ENCODE data around the gene ZNF536. TPM values are rescaled to one million over a fixed set of nuclear protein-coding genes. Genes with fewer than 3 reads are reported as not detected.

Gene ZNF536
- total and polyA plus RNA-seq, 2 of the 4 experiments (the other 2 are of a cell fraction), result not detected

DNA sequence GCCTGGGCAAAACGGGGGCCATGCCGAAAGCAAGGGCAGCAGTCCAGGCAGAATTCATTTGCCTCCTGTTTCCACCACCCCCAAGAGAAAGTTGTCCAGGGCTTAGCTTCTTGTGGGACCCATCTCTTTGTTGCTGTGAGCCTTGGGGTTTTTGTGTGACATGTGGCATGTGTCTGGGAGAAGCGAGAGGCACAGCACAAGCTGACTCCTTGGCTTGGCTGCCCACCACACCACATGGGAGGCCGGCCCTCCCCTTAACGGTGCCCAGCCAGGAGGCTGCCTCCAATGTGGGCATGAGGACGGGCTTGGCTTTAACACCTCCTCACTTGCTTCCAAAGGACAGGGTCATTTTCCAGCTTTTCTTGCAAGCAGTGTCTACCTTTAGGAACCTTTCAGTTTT is 81.6 kb downstream of the ZNF536 start:
- no peak overlapping the region for H3K27ac ChIP-seq (ENCODE audit: insufficient read depth, low read length)
- H3K23ac ChIP-seq (ENCODE audit: low read depth, low read length), result no peak overlapping the region
- no peaks in the 10 kb centered on the region for H4K20me1 ChIP-seq (ENCODE audit: insufficient read depth, low read length)
- no peak overlapping the region for H2BK20ac ChIP-seq (ENCODE audit: low read depth, low read length)
- no peak overlapping the region for H4K91ac ChIP-seq (ENCODE audit: insufficient read depth, low read depth, low read length)
- H3K9me1 ChIP-seq (ENCODE audit: insufficient read depth, low read length), result no peaks in the 10 kb centered on the region
- H4K8ac ChIP-seq (ENCODE audit: low read depth in 2 of 2, low read length in 2 of 2), result no peak overlapping the region
- no peak for ATAC-seq (ENCODE audit: low read depth)
- no peaks in the 10 kb centered on the region for H3K4me1 ChIP-seq (ENCODE audit: control insufficient read depth, insufficient read depth, low read length)
- H3K4me2 ChIP-seq (ENCODE audit: low read depth, low read length), result no peak overlapping the region
- H3K27me3 ChIP-seq (ENCODE audit: control insufficient read depth, insufficient read depth, low read length), result no peaks in the 10 kb centered on the region
- no peak overlapping the region for H3K9ac ChIP-seq (ENCODE audit: low read depth, low read length)
- intact Hi-C loops (cut with micrococcal nuclease), result no loop called here
- no peaks in the 10 kb centered on the region for H3K79me1 ChIP-seq (ENCODE audit: low read depth in 1 of 2, low read length in 2 of 2)
- in situ Hi-C loops (cut with MboI; ENCODE audit: low sequenced_read_pairs), result no loop called here
- H3K9me3 ChIP-seq (ENCODE audit: control insufficient read depth, insufficient read depth, low read length), result peaks cover 18% of the 10 kb centered on the region
- ChIA-PET POLR2A (ENCODE audit: unreplicated experiment) (no interaction called here), CTCF (no interaction called here)
- H3K18ac ChIP-seq (ENCODE audit: low read depth, low read length), result no peak overlapping the region
- no peak for TF ChIP-seq MAZ (IDR thresholded peaks at IDR 0.05; ENCODE audit: borderline replicate concordance, low read depth, low read length)
- TF ChIP-seq CHD1 (IDR thresholded peaks at IDR 0.05; ENCODE audit: low read depth, low read length), result no peak
- no peak for TF ChIP-seq BHLHE40 (IDR thresholded peaks at IDR 0.05; ENCODE audit: low read depth, low read length)
- no peak for TF ChIP-seq SMC3 (IDR thresholded peaks at IDR 0.05; ENCODE audit: low read depth, low read length)
- TF ChIP-seq NFE2L2 (IDR thresholded peaks at IDR 0.05; ENCODE audit: low read depth, low read length), result no peak
- no peak for TF ChIP-seq MAFK (IDR thresholded peaks at IDR 0.05; ENCODE audit: low read depth, low read length)
- TF ChIP-seq RCOR1 (IDR thresholded peaks at IDR 0.05; ENCODE audit: insufficient replicate concordance, low read length), result no peak
- TF ChIP-seq FOS (IDR thresholded peaks at IDR 0.05; ENCODE audit: low read depth, low read length), result no peak
- TF ChIP-seq, protein P1, sequence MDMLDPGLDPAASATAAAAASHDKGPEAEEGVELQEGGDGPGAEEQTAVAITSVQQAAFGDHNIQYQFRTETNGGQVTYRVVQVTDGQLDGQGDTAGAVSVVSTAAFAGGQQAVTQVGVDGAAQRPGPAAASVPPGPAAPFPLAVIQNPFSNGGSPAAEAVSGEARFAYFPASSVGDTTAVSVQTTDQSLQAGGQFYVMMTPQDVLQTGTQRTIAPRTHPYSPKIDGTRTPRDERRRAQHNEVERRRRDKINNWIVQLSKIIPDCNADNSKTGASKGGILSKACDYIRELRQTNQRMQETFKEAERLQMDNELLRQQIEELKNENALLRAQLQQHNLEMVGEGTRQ (IDR thresholded peaks at IDR 0.05; ENCODE audit: low read depth, low read length), result no peak
- TF ChIP-seq, protein P2, sequence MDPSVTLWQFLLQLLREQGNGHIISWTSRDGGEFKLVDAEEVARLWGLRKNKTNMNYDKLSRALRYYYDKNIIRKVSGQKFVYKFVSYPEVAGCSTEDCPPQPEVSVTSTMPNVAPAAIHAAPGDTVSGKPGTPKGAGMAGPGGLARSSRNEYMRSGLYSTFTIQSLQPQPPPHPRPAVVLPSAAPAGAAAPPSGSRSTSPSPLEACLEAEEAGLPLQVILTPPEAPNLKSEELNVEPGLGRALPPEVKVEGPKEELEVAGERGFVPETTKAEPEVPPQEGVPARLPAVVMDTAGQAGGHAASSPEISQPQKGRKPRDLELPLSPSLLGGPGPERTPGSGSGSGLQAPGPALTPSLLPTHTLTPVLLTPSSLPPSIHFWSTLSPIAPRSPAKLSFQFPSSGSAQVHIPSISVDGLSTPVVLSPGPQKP (IDR thresholded peaks at IDR 0.05; ENCODE audit: borderline replicate concordance, low read depth, low read length), result no peak
- H2BK120ac ChIP-seq (ENCODE audit: low read depth, low read length), result no peak overlapping the region
- no peak overlapping the region for H2AK5ac ChIP-seq (ENCODE audit: low read depth, low read length)
- H2AFZ ChIP-seq (replicated peaks; ENCODE audit: low read length, poor library complexity), result no peak overlapping the region
- no peak overlapping the region for H2BK15ac ChIP-seq (ENCODE audit: low read depth, low read length)
- H3K56ac ChIP-seq (ENCODE audit: extremely low read depth, insufficient read depth, low read length), result no peak overlapping the region
- H3K4me3 ChIP-seq (ENCODE audit: insufficient read depth, low read depth, low read length), result no peak overlapping the region
- WGBS, 2 experiments (ENCODE audit: extremely low coverage in 2 of 2, insufficient read length in 1 of 2), result no CpG with 5 or more reads among the region's 6 CpGs
- dilution Hi-C loops (cut with HindIII; ENCODE audit: low sequenced_read_pairs, unreplicated experiment), result no loop called here
- no peak for DNase-seq
- H2BK5ac ChIP-seq (ENCODE audit: low read depth, low read length, poor library complexity, severe bottlenecking), result no peak overlapping the region
- no TSS peak for BruUV-seq (replicated peaks)
- H2AK9ac ChIP-seq (replicated peaks; ENCODE audit: low read depth, low read length, poor library complexity), result no peak overlapping the region
- no peak overlapping the region for H4K5ac ChIP-seq (ENCODE audit: low read depth, low read length)
- no peak overlapping the region for H3K4ac ChIP-seq (ENCODE audit: low read depth, low read length)
- H3K14ac ChIP-seq (replicated peaks; ENCODE audit: low read depth, low read length), result no peak overlapping the region
- H3K36me3 ChIP-seq (ENCODE audit: control insufficient read depth, insufficient read depth, low read length), result no peaks in the 10 kb centered on the region

All from IMR-90 (cell line).